ENCODE results near the gene KLHL6.
"Not testable (repeated sequence)": the region's sequence is repeated elsewhere in the genome, so short reads cannot be mapped to it uniquely, and the experiment has no call there.

The KLHL6 gene

DNA sequence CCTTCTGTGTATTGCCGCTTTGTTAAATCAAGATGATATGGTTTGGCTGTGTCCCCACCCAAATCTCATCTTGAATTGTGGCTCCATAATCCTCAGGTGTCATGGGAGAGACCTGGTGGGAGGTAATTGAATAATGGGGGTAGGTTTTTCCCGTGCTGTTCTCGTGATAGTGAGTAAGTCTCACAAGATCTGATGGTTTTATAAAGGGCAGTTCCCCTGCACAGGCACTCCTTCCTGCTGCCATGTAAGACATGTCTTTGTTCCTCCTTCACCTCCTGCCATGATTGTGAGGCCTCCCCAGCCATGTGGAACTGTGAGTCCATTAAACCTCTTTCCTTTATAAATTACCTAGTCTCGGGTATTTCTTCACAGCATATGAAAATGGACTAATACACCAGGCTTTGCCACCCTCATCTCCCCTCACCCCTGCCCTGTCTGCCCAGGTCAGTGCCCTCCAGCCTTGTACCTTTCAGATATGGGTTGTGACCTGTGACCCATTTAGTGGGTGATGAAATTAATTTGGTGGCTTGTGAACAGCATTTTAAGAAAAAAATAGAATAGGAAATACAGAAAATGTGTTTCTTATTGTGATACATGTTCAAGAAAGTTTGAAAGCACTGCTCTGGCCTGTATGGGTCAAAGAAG lies 71.0 kb downstream of the KLHL6 start:
- no peak for DNase-seq

- peak; percentile 44 for DNase-seq
These were observed 73.9 kb downstream of the KLHL6 start for GRCh38 chr3:183481582-183481981.

- no peak for DNase-seq
These were observed 77.0 kb downstream of the KLHL6 start for GRCh38 chr3:183478501-183478900.

- DNase-seq: no peak
These were observed 77.6 kb downstream of the KLHL6 start for GRCh38 chr3:183477801-183478456.

GRCh38 chr3:183475764-183476162 lies 79.7 kb downstream of the KLHL6 start:
- not testable (repeated sequence) for DNase-seq

GRCh38 chr3:183475016-183475763 lies 80.3 kb downstream of the KLHL6 start:
- no peak for DNase-seq

GRCh38 chr3:183473969-183474368 lies 81.5 kb downstream of the KLHL6 start:
- no peak for DNase-seq

DNA sequence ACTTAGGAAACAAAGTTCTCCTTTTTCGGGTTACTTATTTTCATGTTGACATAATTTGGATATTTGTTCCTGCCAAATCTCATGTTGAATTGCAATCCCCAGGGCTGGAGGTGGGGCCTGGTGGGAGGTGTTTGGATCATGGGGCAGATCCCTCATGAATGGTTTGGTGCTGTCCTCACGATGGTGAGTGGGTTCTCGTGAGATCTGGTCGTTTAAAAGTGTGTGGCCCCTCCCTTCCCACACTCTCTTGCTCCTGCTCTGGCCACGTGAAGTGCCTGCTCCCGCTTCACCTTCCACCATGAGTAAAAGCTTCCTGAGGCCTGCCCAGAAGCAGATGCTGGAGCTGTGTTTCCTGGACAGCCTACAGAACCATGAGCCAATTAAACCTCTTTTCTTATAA lies 83.4 kb downstream of the KLHL6 start:
- no peak for DNase-seq

- DNase-seq: no peak
These were observed 87.1 kb downstream of the KLHL6 start for GRCh38 chr3:183468424-183468823.

GRCh38 chr3:183466575-183466974 lies 88.9 kb downstream of the KLHL6 start:
- no peak for DNase-seq

DNA sequence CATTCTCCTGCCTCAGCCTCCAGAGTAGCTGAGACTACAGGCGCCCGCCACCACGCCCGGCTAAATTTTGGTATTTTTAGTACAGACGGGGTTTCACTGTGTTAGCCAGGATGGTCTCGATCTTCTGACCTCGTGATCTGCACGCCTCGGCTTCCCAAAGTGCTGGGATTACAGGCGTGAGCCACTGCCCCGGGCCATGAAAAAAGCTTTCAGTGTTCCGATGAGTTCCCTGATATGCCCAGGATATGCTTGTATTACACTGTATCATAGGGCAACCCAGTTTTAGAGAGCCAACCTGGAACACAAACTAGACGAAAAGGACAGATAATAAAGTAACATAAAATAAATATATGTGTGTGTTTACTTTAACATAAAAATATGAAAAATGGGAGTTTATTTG lies 89.8 kb downstream of the KLHL6 start:
- DNase-seq: not testable (repeated sequence)

- DNase-seq: no peak
These were observed 91.0 kb downstream of the KLHL6 start for GRCh38 chr3:183464480-183464879.

DNA sequence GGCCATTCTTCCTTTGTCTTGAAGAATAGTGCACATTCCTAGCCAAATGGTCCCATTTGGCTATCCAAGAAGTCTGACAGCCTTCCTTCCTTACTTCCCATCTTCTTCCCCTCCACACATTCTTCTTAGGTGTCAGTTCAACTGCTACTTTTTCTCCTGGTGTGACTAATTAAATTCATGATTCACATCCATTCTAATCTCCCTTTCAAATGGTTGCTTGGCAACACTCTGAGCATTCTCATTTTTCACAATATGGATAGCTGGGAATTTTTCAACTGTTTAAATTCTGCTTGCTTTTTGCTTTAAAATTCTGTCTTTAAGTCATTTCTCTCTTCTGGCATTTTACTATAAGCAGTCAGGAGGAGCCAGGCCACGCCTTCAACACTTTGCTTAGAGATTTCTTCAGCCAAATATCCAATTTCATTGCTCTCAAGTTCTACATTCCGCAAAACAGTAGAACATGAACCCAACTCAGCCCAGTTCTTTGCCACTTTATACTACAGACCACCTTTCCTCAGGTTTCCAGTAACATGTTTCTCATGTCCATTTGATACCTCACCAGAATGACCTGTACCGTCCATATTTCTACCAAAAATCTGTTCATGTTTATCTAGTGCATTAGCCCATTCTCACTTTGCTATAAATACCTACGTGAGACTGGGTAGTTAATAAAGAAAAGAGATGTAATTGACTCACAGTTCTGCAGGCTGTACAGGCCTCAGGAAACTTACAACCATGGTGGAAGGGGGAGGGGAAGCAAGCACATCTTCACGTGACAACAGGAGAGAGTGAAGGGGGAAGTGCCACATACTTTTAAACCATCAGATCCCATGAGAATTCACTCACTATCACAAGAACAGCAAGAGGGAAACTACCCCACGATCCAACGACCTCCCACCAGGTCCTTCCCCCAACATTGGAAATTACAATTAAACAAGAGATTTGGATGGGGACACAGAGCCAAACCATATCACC lies 95.1 kb downstream of the KLHL6 start:
- no peak for DNase-seq

DNA sequence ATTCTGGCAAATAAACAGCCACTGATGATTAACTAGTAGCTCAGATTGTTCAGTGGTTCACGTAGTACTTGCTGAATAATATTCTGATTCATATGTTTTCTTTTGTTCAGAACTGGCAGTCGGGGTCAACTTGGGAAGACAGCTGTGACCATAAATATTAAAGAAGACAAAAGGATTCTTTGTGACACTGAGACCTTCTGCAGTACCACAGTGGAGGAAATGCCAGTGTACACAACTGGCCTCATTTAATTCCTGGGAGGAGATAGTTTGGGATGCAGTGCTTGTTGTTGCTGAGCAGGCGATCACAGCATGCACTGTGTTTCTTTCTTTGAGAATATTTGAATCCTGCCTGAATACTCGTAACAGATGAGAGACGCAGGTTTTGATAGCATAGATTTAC lies 100.4 kb downstream of the KLHL6 start:
- peak; percentile 24 for DNase-seq

DNA sequence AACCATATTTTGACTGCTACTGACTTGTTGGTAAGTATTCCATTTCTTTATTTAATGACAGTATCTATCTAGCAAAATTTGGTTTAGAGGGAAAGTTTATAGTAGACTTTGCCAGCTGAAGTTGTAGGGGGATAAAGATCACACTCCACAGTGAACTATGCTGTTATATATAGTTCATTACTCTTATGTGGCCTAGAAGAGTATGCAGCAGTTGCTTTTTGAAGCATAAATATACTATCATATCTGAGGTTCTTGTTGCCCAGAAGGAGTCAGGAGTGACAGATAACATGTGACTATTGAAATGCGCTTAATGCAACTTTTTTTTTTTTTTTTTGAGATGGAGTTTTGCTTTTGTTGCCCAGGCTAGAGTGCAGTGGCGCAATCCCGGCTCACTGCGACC lies 101.4 kb downstream of the KLHL6 start:
- DNase-seq: no peak

- DNase-seq: no peak
These were observed 105.7 kb downstream of the KLHL6 start for GRCh38 chr3:183449791-183450190.

DNA sequence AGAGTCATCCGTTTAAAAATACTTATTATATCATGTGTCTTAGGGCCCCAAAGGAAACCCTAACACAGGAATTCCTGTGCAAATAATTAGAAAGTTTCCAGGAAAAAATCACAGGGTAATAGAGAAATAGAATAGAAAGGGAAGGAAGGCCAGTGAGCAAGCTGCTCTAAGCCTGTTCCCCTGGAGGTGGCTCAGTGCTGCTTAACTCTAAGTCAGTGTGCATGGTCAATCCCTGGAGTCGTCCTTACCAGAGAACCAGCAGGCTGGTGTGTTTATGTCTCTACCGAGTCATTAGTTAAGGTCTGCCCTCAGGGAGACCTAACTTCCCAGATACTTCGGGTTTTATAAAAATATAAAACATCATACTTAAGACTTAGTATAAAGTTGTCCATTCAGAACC lies 106.1 kb downstream of the KLHL6 start:
- peak; percentile 74 for DNase-seq

- no peak for DNase-seq
These were observed 107.0 kb downstream of the KLHL6 start for GRCh38 chr3:183448369-183449128.

GRCh38 chr3:183447206-183448001 lies 108.1 kb downstream of the KLHL6 start:
- peak; percentile 99 for DNase-seq

DNA sequence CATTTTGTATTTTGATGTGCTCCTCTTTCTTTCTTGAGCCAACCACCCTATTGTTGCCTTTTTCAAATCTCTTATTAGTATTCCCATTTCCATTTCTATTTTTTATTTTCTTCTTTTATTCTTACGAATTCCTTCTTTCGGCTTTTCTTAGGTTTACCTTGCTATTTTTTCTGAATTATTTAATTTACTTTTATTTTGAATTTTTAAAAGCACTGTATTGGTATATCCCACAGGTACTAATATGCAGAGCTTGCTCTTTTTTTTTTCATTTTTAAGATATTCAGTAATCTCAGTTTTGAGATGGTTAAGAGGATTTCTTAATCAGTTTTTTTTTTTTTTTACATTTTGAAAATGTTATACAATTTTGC lies 108.7 kb downstream of the KLHL6 start:
- DNase-seq: no peak

DNA sequence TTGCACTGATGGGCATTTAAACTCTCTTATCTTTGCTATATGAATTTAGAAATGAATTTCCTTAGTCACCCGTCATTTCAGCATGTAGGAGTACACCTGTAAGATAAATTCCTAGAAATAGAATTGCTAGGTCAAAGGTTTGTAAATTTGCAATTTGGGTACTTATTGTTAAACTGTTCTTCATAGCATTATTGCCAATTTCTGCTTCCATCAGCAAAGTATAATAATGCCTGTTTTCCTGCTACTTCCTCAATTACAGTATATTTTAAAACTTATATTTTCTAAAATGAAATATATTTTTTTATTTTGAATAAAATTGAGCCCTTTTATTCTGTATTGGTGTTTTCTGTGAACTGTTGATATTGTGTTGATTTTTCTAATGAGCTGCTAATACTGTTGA lies 110.8 kb downstream of the KLHL6 start:
- DNase-seq: no peak
